ENCODE results near the gene RBMS3. TPM values are rescaled to one million over a fixed set of nuclear protein-coding genes. Genes with fewer than 3 reads are reported as not detected.
A peak's percentile ranks its signal among the peaks of the same experiment; 100 is the strongest.

The RBMS3 gene
- total and polyA plus RNA-seq, 3 donors from 2014 or later: 5.6 to 36.2 (median 19.7) TPM

DNA sequence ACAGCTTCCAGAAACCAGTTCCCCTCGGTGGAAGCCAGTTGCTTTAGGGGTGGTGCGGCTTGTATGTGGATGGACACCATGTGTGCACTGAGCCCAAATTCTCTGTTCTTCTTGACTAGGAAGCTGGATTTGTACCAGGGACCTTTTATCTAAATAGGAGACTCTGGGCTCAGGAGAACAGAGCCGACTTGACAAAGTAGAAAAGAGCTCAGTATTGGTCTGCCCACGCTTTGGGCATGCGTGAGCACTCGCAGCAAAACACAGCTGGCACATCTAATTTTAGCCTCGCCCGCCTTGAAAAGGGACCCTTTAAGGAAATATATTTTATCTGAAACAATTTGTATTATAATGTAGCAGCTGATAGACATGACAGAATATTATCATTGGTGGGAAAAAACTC, 1.1 kb upstream of the RBMS3 start:
- Histone ChIP-seq H3K4me3 (peak overlapping the region in 1 of 2 donors; percentile 60), H3K36me3 (ENCODE audit: low read depth, missing control alignments) (no peaks in the 10 kb centered on the region), H3K27me3 (no peaks in the 10 kb centered on the region), H3K9me3 (no peaks in the 10 kb centered on the region), H3K27ac (peak overlapping the region in 1 of 2 donors; percentile 87), H3K4me1 (peaks cover 3% of the 10 kb centered on the region)
- DNase-seq: peak; percentile 62
- WGBS, 2 donors: 28% methylated on average over 8 of the region's 8 CpGs
- intact Hi-C loops (cut with DNase I; ENCODE audit: low total_unique reads): no loop called here
- TF ChIP-seq, protein P1, sequence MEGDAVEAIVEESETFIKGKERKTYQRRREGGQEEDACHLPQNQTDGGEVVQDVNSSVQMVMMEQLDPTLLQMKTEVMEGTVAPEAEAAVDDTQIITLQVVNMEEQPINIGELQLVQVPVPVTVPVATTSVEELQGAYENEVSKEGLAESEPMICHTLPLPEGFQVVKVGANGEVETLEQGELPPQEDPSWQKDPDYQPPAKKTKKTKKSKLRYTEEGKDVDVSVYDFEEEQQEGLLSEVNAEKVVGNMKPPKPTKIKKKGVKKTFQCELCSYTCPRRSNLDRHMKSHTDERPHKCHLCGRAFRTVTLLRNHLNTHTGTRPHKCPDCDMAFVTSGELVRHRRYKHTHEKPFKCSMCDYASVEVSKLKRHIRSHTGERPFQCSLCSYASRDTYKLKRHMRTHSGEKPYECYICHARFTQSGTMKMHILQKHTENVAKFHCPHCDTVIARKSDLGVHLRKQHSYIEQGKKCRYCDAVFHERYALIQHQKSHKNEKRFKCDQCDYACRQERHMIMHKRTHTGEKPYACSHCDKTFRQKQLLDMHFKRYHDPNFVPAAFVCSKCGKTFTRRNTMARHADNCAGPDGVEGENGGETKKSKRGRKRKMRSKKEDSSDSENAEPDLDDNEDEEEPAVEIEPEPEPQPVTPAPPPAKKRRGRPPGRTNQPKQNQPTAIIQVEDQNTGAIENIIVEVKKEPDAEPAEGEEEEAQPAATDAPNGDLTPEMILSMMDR (IDR thresholded peaks at IDR 0.05): no peak
- no peak for TF ChIP-seq POLR2A (IDR thresholded peaks at IDR 0.05)

DNA sequence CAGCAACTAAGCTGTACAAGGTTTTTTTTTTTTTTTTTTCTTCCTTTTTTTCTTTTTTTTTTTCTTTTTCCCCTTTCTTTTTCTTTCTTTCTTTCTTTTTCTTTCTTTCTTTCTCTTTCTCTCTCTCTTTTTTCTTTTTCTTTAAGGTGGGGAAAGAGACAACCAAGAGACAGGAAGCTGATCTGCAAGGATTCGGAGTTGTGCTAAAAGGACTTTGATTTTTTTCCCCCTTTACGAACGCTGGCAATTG, 148 bp downstream of the RBMS3 start:
- H3K4me1 ChIP-seq: peaks cover 3% of the 10 kb centered on the region
- intact Hi-C loops (cut with DNase I; ENCODE audit: low total_unique reads): no loop called here

DNA sequence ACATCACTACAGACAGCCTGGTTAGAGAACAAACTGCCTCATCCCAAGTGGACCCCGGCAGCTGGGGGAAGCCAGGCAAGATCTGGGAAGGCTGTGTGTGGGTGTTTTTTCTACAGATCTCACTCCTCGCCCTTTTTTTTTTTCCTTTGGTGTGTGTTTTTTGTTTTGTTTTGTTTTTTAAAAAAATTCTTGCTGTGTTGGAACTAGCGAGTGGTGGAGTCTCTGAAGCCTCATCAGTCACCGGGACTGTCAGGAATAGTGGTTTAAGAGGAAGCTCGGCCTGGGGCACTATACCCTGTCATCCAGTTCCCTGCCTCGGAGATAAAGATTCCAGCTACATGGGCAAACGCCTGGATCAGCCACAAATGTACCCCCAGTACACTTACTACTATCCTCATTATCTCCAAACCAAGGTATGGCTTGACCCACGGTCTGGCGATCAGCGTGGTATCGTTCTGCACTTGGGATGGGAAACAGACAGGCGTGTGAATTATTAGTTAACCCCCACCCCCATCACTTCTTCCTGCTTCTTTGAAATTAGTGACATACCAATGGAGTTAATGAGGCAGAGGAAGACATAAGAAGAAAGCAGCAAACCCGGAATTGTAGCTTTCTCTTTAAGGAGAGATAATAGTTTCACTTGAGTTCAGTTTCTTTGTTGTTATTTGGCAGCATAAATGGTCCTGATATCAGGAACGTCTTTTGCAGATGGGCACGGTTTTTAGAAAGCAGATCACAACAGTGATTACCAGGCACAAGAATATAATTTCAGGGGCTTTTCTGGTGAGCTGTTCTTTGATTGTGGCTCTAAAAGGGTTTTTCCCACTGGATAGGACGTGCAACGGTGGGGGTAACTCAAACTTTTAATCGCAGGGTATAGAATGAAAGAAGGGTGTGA, 722 bp downstream of the RBMS3 start:
- Histone ChIP-seq H3K4me3 (peak overlapping the region; percentile 57 to 60), H3K27me3 (no peaks in the 10 kb centered on the region), H3K9me3 (no peaks in the 10 kb centered on the region), H3K27ac (peak overlapping the region; percentile 70 to 87), H3K4me1 (peaks cover 3% of the 10 kb centered on the region), H3K36me3 (ENCODE audit: low read depth, missing control alignments) (no peaks in the 10 kb centered on the region)
- peak; percentile 24 for DNase-seq
- WGBS, 2 donors: 2 to 5% methylated on average over 18 of the region's 18 CpGs
- TF ChIP-seq POLR2A (IDR thresholded peaks at IDR 0.05): no peak
- TF ChIP-seq, protein P1 (IDR thresholded peaks at IDR 0.05): no peak
- intact Hi-C loops (cut with DNase I; ENCODE audit: low total_unique reads): no loop called here

More for the DNA sequence above, 148 bp downstream of the RBMS3 start:
- Histone ChIP-seq H3K27me3 (no peaks in the 10 kb centered on the region), H3K36me3 (ENCODE audit: low read depth, missing control alignments) (no peaks in the 10 kb centered on the region), H3K9me3 (no peaks in the 10 kb centered on the region), H3K4me3 (peak overlapping the region; percentile 57 to 60), H3K27ac (peak overlapping the region; percentile 70 to 87)
- no peak for DNase-seq
- 0 to 5% methylated on average over 3 of the region's 3 CpGs for WGBS, 2 donors
- TF ChIP-seq POLR2A (IDR thresholded peaks at IDR 0.05): no peak
- TF ChIP-seq, protein P1 (IDR thresholded peaks at IDR 0.05): no peak

DNA sequence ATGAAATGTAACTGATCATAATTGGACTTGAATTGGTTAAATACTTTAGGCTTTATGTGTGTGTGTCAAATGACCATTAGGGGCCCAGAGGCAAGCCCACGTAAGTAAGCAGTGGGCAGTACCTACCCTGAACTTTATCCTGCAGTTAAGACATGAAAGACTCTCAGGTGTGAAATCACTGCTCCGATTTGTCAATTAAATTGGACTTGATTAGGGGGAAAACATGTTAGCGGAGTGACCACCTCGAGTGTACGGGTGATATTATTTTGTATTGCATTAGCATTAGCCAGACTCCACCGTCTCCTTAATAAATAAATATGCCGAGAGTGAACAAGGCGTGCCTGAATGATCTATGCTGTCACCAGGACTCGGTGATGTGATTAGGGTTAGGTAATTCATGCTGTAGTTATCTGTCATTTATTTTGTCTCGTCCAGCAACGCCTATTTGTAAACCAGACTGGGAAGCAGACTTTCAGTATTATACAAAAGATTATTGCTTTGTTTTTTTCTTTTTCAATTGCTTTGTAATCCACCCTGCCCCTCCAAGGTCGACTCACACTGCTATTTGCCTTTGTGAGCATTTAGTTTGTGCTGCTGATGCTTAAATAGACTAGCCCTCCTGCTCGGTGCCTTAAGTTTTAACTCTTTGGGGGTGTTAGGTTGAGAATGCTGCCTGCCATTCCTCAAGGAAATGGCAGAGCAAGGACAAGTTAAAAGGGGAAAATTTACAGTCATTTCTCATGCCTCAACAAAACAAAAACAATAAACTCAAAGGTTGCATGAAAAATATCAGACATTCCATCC, 1.8 kb downstream of the RBMS3 start:
- Histone ChIP-seq H3K4me1 (peaks cover 3% of the 10 kb centered on the region), H3K4me3 (peak overlapping the region; percentile 57 to 60), H3K27me3 (no peaks in the 10 kb centered on the region), H3K36me3 (ENCODE audit: low read depth, missing control alignments) (no peaks in the 10 kb centered on the region), H3K27ac (peak overlapping the region; percentile 70 to 87), H3K9me3 (no peaks in the 10 kb centered on the region)
- 33 to 39% methylated on average over 13 of the region's 13 CpGs for WGBS, 2 donors
- intact Hi-C loops (cut with DNase I; ENCODE audit: low total_unique reads): no loop called here
- peak; percentile 19 for DNase-seq
- TF ChIP-seq, protein P1 (IDR thresholded peaks at IDR 0.05): no peak
- no peak for TF ChIP-seq POLR2A (IDR thresholded peaks at IDR 0.05)
